NCI-H2029 treated with DMSO at 0.1 percent for 48 hours (cell line): ENCODE results near the gene EGFL6.

ENCODE experiments used
- DNase-seq: peaks from one replicate; lab custom pipeline; 2025; lab: John Stamatoyannopoulos, UW

EGFL6 gene

DNA sequence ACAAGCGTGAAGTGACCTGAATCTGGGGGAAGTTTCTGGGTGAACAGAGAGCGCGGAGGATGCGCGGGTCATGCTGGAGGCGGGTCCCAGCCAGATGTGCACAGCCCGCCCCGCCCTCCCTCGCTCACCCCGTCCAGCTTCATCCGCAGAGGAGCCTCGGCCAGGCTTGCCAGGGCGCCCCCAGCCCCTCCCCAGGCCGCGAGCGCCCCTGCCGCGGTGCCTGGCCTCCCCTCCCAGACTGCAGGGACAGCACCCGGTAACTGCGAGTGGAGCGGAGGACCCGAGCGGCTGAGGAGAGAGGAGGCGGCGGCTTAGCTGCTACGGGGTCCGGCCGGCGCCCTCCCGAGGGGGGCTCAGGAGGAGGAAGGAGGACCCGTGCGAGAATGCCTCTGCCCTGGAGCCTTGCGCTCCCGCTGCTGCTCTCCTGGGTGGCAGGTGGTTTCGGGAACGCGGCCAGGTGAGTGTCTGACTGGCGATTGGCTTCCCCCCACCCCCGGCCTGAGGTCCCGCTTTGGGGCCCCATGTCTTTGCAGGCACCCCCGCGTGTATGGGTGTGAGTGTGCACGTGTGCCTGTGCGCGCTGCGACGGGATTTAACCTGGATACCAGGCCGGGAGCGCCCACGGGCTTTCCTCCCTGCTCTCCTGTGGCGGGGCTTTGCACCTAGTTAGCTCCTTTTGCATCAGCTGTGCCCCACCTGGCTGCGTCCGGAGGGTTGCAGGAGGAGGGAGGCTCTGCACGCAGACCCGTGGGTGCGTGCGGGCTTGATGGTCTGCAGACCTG is at the start of gene EGFL6:
Gene EGFL6 (plus strand): TSS at position 123 of the 782 bp plus-strand sequence. CDS start 261 bp downstream, at position 384.
- no peak for DNase-seq

GRCh38 chrX:13520351-13520750 is 49.0 kb upstream of the EGFL6 start:
- no peak for DNase-seq

DNA sequence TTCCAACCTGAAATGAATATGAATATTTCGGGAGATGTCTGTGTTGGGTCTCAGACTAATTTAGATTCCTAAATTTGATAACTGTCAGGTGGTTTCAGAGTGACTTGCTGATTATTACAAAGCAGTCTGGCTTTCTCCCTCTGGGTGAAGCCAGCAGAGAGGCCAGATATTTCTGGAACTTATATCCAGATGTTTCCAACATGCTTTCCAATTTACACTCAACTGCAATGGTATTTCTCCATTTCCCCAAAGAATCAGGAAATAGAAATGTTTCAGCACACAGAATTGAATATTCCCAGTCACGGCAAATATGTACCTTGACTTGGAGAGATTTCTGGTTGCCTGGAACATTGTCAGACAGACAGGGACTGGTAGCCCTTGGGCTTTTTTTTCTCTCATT is 48.5 kb upstream of the EGFL6 start:
- DNase-seq: no peak

DNA sequence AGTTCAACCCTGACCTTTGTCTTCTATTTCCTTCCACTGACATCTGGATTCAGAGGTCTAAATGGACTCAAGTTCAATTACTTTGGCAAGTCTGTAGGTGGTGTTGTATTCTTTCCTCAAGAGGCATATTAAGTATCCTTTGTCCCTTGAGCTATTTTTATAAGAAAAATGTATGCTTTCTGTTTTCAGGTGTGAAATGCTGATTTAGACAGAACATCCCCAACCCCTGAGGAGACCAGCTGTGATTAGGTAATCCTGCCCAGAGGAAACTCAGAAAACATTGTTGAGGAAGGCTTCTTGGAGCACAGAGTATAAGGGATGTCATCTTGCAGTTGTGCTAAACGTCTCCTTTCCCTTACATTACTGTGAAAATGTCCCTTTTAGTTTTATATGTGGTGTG is 46.6 kb upstream of the EGFL6 start:
- no peak for DNase-seq

- DNase-seq: no peak
Observed at GRCh38 chrX:13533726-13534125, 35.7 kb upstream of the EGFL6 start.

GRCh38 chrX:13535376-13536165 is 33.8 kb upstream of the EGFL6 start:
- no peak for DNase-seq

DNA sequence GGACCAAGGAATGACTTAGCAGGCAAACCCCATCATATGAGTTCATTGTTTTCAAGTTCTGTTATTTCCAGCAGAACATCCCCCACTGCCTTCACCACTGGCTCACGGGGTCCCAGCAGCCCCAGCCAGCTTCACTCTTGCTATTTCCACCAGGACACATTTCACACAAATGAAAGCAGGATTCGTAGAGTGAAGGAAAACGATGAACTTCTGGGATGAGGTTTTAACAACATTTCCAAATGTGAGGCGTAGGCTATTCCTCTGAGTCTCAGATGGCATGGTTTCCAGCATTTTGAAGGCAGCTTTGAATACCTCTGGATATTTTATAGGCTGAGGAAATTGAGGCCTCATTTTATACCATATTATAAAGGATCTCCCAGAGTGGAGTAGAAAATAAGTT is 32.9 kb upstream of the EGFL6 start:
- DNase-seq: no peak

- DNase-seq: no peak
Observed at GRCh38 chrX:13538414-13538813, 31.0 kb upstream of the EGFL6 start.

GRCh38 chrX:13540602-13541001 is 28.8 kb upstream of the EGFL6 start:
- DNase-seq: no peak

DNA sequence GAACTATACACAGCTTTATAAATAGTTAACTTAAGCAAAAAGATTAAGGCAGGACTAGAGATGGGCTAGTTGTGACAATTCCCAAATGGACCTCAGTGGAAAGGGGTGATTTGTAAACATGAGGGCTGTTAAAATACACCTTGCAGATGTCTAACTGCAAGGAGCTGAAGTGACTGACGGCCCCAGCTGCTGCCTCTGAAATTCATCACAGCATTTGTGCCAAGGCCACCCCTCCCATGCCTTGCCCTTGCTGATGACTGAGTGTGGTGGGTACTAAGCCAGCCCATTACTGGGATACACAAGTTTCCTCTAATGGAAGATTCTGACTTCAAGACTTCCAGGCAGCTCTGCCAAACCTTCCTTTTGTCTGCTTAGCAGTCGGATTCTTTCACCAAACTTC is 23.7 kb upstream of the EGFL6 start:
- no peak for DNase-seq

DNA sequence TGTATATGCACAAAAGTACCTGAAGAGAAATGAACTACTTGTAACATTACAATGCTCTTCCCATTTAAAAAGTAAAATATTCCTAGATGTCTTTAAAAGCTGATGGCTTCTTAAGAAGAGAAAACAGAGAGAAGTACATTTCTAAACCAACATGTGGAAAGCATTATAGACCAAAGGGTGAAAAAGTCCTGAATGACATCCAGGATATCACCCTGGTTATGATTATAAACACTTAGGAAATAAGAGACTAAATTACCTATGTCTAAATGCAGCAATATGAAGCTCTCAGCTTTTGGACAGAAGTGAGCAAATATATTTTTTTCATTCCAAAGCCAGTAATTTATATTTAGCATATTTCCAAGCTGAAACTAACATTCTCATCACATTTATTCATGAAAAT is 21.7 kb upstream of the EGFL6 start:
- no peak for DNase-seq

- DNase-seq: no peak
Observed at GRCh38 chrX:13550346-13550745, 19.1 kb upstream of the EGFL6 start.

GRCh38 chrX:13551610-13552009 is 17.8 kb upstream of the EGFL6 start:
- no peak for DNase-seq

DNA sequence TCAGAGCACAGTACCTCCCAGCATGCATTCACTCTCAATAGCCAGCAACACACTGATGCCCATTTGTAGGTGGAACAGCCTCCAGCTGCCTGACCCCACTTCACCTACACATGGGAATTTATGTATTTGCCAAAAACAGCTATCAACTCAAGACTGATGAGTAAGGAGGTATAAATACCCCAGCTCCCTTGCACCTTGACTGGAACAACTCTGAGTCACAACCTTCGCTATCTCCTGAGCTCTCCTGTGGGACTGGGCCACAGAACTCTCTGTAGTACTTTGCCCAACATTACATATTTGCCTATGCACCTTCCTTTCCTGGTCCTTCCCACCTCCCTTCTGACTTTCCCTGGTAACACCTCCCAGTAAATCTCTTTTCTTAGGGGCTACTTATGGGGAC is 16.5 kb upstream of the EGFL6 start:
- no peak for DNase-seq

DNA sequence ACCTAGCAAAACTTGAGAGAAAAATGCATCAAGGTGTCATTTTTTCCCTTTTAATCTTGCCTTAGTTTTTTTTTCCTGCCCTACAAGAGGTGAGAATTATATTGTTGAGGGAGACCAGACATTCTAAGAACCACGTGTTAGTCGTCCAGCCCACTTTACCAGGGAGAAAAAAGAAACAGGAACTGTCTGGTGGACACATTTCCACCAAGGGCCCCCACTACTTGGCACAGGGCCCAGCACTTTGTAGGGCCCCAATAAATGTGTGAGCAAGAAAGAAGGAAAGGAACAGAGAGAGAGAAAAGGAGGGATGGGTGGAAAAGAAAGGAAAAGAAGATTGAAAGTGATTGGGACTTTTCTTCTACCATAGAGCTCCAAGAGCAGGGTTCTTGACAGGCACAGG is 3.9 kb upstream of the EGFL6 start:
- no peak for DNase-seq

- DNase-seq: no peak
Observed at GRCh38 chrX:13570261-13570605, 832 bp downstream of the EGFL6 start.

DNA sequence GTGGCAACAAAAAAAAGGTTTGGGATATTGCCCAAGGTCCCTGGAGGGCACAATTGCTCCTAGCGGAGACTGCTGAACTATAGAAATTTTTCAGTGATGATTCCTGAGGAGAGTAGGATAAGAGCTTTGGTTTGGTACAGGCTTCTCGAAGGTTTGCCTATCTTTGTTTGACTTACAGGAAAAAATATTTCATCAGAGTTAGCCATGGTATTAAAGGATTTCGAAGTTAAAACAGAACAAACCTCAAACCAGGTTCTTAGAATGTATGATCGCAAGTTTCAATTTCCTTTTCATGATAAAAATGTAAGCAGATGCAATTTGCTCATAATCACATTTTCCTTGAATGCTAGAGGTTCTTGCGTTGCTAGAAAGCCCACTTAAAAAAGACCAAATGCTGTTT is 1.7 kb downstream of the EGFL6 start:
- DNase-seq: no peak

DNA sequence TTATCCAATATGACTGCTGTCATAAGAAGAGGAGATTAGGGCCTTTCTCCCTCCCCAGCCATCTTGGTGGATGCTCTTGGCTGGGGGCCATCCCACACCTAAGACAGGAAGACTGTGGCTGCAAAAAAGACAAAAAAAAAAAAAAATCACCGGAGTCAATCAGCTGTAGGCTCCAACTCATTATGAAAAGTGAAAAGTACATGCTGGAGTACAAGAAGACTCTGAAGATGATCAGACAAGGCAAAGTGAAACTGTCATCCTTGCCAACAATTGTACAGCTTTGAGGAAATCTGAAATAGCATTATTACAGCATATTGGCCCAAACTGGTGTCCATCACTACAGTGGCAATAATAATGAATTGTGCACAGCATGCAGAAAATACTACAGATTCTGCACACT is 5.2 kb downstream of the EGFL6 start:
- no peak for DNase-seq

DNA sequence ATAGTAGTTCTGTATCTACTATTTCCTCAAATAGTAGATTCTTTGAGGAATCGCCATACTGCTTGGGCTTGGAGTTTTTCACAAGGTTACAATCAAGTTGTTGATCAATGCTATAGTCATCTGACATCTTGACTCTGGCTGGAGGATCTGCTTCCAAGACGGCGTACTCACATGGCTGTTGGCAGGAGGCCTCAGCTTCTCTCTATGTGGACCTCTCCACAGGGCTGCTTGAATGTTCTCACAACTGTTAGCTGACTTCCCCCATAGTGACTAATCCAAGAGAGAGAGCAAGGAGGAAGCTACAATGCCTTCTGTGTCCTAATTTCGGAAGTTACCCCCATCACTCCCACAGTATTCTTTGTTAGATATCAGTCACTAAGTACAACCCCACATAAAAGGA is 10.3 kb downstream of the EGFL6 start:
- no peak for DNase-seq

DNA sequence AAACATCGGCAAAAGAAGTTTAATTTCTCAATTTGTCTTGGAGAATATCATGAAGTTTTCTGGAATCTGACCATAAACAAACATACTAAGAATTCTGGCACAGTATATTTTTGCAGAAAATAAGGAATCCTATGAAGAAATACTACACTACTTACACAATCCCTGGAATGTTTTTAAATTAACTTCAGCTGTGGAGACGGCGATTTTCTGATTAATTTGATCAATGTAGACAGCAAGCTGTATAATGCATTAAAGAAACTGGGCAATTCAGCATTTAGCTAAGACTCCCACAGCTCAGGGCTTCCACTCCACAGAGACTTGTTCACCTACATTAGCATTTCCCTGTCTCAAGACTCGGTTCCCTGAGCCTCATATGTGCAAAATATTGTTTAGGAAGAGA is 12.2 kb downstream of the EGFL6 start:
- DNase-seq: no peak

- DNase-seq: no peak
Observed at GRCh38 chrX:13587786-13588477, 18.5 kb downstream of the EGFL6 start.

- no peak for DNase-seq
Observed at GRCh38 chrX:13590207-13590606, 20.8 kb downstream of the EGFL6 start.

GRCh38 chrX:13590914-13591313 is 21.5 kb downstream of the EGFL6 start:
- DNase-seq: no peak
